Right cardiac atrium (tissue), 5 donors: ENCODE data around the gene LARP7. TPM values are rescaled to one million over a fixed set of nuclear protein-coding genes. Genes with fewer than 3 reads are reported as not detected.
"Not testable (repeated sequence)": the region's sequence is repeated elsewhere in the genome, so short reads cannot be mapped to it uniquely, and the experiment has no call there.

Experiments used
- ATAC-seq, 2 donors: fragments of 200-7000 bp; cut with Tn5 transposase; one replicate each; pipeline versions ENCODE4 v1.8.0 to v1.9.1; 2020; ENCODE audit warnings: moderate library complexity in 2 of 2, mild to moderate bottlenecking in 1 of 2
- DNase-seq, 3 donors: peaks; one replicate each; pipeline ENCODE4 v3.0.0-alpha.2; 2020
- H3K27ac ChIP-seq: one replicate; pipeline ENCODE4 v1.5.1; 2013; ENCODE audit warnings: mild to moderate bottlenecking, low read length, control low read depth, moderate library complexity
- H3K27me3 ChIP-seq: one replicate; pipeline ENCODE4 v1.6.1; 2013; ENCODE audit not compliant: control insufficient read depth, insufficient read depth
- H3K4me1 ChIP-seq: one replicate; pipeline ENCODE4 v1.6.1; 2013; ENCODE audit warnings: low read length; ENCODE audit not compliant: control insufficient read depth, insufficient read depth
- H3K4me3 ChIP-seq: one replicate; pipeline ENCODE4 v1.5.1; 2013; ENCODE audit warnings: low read length, control low read depth
- H3K9me3 ChIP-seq: one replicate; pipeline ENCODE4 v1.6.1; 2013; ENCODE audit warnings: low read length; ENCODE audit not compliant: control insufficient read depth
- whole genome bisulfite sequencing: extraction: QIAGEN DNeasy Blood & Tissue Kit; methylation state at CpG from one replicate; pipeline ENCODE4 v1.1.7; 2013; 5-methylcytosine and 5-hydroxymethylcytosine counted together
- intact Hi-C, 4 donors: fragments of 100-400 bp; cut with DNase I; formaldehyde crosslinking; loops; one replicate each; pipeline versions ENCODE4 v1.11.0 to v1.14.0; 2022 to 2023
- long read RNA-seq, 4 donors: library from polyadenylated mRNA; unstranded; transcript quantifications; one replicate each; pipeline ENCODE4 v2.0.0, GENCODE V29; 2020 to 2021
- polyA plus RNA-seq: library from polyadenylated mRNA; stranded (reverse); fragments of 200-250 nt; gene quantifications from one replicate; pipeline ENCODE4 v1.2.3, GENCODE V29; 2013
- total RNA-seq, 4 donors: library from RNA; stranded (reverse); fragmentation: NEBNext Ultra II Directional; extraction: Animal tissue kit (Norgen Biotek cat#: 25700); gene quantifications; one replicate each; pipeline ENCODE4 v1.2.1, GENCODE V29; 2021
- donor health status: healthy with polysubstance abuse.
- donor health status: DM: no; HTN: yes; CAD: no.
- donor health status: DM: no; HTN: no; CAD: no.
- donor health status: DM: no; HTN: yes; CAD: no; lungs with severe emphysema.
- donor health status: DM: yes; HTN: yes; CAD: no.

Gene LARP7
- total RNA-seq (10 to 100 TPM; 46.4 to 54.8 (median 49.5) TPM), polyA plus RNA-seq (57.4 TPM)
- long read RNA-seq, donor 1, transcript LARP7-201 (13 exons, 2,164 nt): minor isoform, 17 of 83 reads
- long read RNA-seq, donor 1, transcript LARP7-202 (13 exons, 2,286 nt): major isoform, 22 of 83 reads
- long read RNA-seq, donor 1, partial matches to known transcripts: 33 of 83 reads
- long read RNA-seq, donor 1, other reads (novel, unspliced or antisense): 10 of 83 reads
- long read RNA-seq, donor 2, transcript LARP7-202 (13 exons, 2,286 nt): major isoform, 12 of 29 reads
- long read RNA-seq, donor 2, transcript LARP7-201 (13 exons, 2,164 nt): minor isoform, 8 of 29 reads
- long read RNA-seq, donor 2, partial matches to known transcripts: 2 of 29 reads
- long read RNA-seq, donor 2, other reads (novel, unspliced or antisense): 6 of 29 reads
- long read RNA-seq, donor 3, partial matches to known transcripts: 7 of 16 reads
- long read RNA-seq, donor 3, other reads (novel, unspliced or antisense): 5 of 16 reads
- long read RNA-seq, donor 4, transcript LARP7-201 (13 exons, 2,164 nt): minor isoform, 13 of 39 reads
- long read RNA-seq, donor 4, transcript LARP7-202 (13 exons, 2,286 nt): major isoform, 17 of 39 reads
- long read RNA-seq, donor 4, partial matches to known transcripts: 1 of 39 reads
- long read RNA-seq, donor 4, other reads (novel, unspliced or antisense): 6 of 39 reads

- WGBS: under 1% methylated on average over 66 of the region's 66 CpGs
- Histone ChIP-seq H3K27me3 (no peaks in the 10 kb centered on the region), H3K9me3 (no peaks in the 10 kb centered on the region), H3K4me1 (no peaks in the 10 kb centered on the region), H3K27ac (peak within 1 kb of the TSS; percentile 96), H3K4me3 (peak within 1 kb of the TSS; percentile 91)
- DNase-seq (peak; percentile 99), ATAC-seq (peak; percentile 98 to 99)
- intact Hi-C loops: loop anchor here in 2 of 4 donors (5.0 to 10.0 kb wide), 2 partner anchors 125 to 308 kb away; no protein-coding TSS in a partner anchor
Measured at GRCh38 chr4:112636688-112637551, at the start of gene LARP7, which contains the start of gene ZGRF1. TSS of gene LARP7 (plus strand) at chr4:112637143. CDS start at chr4:112644670, 7,527 bp downstream. TSS of gene ZGRF1 (minus strand) at chr4:112636909. CDS start at chr4:112633176, 3,733 bp downstream.

- intact Hi-C loops: no loop called here
- Histone ChIP-seq H3K4me3 (no peak overlapping the region), H3K27me3 (no peaks in the 10 kb centered on the region), H3K4me1 (no peaks in the 10 kb centered on the region), H3K27ac (no peak overlapping the region), H3K9me3 (no peaks in the 10 kb centered on the region)
- DNase-seq: no peak
- ATAC-seq: no peak
Measured at GRCh38 chr4:112589206-112589605, 47.7 kb upstream of the LARP7 start.

GRCh38 chr4:112591593-112591992 lies 45.4 kb upstream of the LARP7 start:
- intact Hi-C loops: no loop called here
- Histone ChIP-seq H3K9me3 (no peaks in the 10 kb centered on the region), H3K27ac (no peak overlapping the region), H3K27me3 (no peaks in the 10 kb centered on the region), H3K4me3 (no peak overlapping the region), H3K4me1 (no peaks in the 10 kb centered on the region)
- DNase-seq: no peak
- no peak for ATAC-seq
- WGBS: 34% methylated on average over 1 of the region's 1 CpG

GRCh38 chr4:112592717-112593116 lies 44.2 kb upstream of the LARP7 start:
- Histone ChIP-seq H3K9me3 (no peaks in the 10 kb centered on the region), H3K27me3 (no peaks in the 10 kb centered on the region), H3K4me1 (no peaks in the 10 kb centered on the region), H3K4me3 (no peak overlapping the region), H3K27ac (no peak overlapping the region)
- ATAC-seq (no peak), DNase-seq (no peak)
- intact Hi-C loops: no loop called here

- Histone ChIP-seq H3K9me3 (no peaks in the 10 kb centered on the region), H3K4me1 (no peaks in the 10 kb centered on the region), H3K27me3 (no peaks in the 10 kb centered on the region), H3K27ac (no peak overlapping the region), H3K4me3 (no peak overlapping the region)
- intact Hi-C loops: no loop called here
- ATAC-seq (no peak), DNase-seq (no peak)
- 97% methylated on average over 5 of the region's 5 CpGs for WGBS
Measured at GRCh38 chr4:112593438-112594133, 43.4 kb upstream of the LARP7 start.

- Histone ChIP-seq H3K4me3 (no peak overlapping the region), H3K27me3 (no peaks in the 10 kb centered on the region), H3K9me3 (no peaks in the 10 kb centered on the region), H3K27ac (no peak overlapping the region), H3K4me1 (no peaks in the 10 kb centered on the region)
- DNase-seq (no peak), ATAC-seq (no peak)
- intact Hi-C loops: no loop called here
- WGBS: 95% methylated on average over 1 of the region's 1 CpG
Measured at GRCh38 chr4:112594993-112595392, 42.0 kb upstream of the LARP7 start.

- DNase-seq: no peak
- no peak overlapping the region for H3K27ac ChIP-seq
- no peak overlapping the region for H3K4me3 ChIP-seq
- H3K4me1 ChIP-seq: no peaks in the 10 kb centered on the region
- intact Hi-C loops: loop anchor here in 3 of 4 donors (2.0 to 5.0 kb wide), 3 partner anchors 272 to 278 kb away; no protein-coding TSS in a partner anchor
- H3K27me3 ChIP-seq: no peaks in the 10 kb centered on the region
- peak; percentile 71 to 72 for ATAC-seq
- no peaks in the 10 kb centered on the region for H3K9me3 ChIP-seq
Measured at GRCh38 chr4:112604589-112604988, 32.4 kb upstream of the LARP7 start.

GRCh38 chr4:112612814-112613213 lies 24.1 kb upstream of the LARP7 start:
- 85% methylated on average over 2 of the region's 2 CpGs for WGBS
- H3K27ac ChIP-seq, H3K27me3 ChIP-seq: not testable (repeated sequence)

GRCh38 chr4:112616984-112617383 lies 20.0 kb upstream of the LARP7 start:
- Histone ChIP-seq H3K4me1 (no peaks in the 10 kb centered on the region), H3K27me3 (no peaks in the 10 kb centered on the region), H3K4me3 (no peak overlapping the region), H3K9me3 (no peaks in the 10 kb centered on the region), H3K27ac (no peak overlapping the region)
- intact Hi-C loops: no loop called here
- no peak for DNase-seq
- WGBS: 96% methylated on average over 2 of the region's 2 CpGs
- no peak for ATAC-seq

More at GRCh38 chr4:112612814-112613213, 24.1 kb upstream of the LARP7 start:
- H3K4me3 ChIP-seq, DNase-seq, H3K4me1 ChIP-seq, intact Hi-C loops, ATAC-seq, H3K9me3 ChIP-seq: not testable (repeated sequence)

GRCh38 chr4:112626228-112626627 lies 10.7 kb upstream of the LARP7 start:
- ATAC-seq: no peak

More at GRCh38 chr4:112626228-112626627, 10.7 kb upstream of the LARP7 start:
- Histone ChIP-seq H3K27ac (no peak overlapping the region), H3K4me3 (no peak overlapping the region), H3K4me1 (no peaks in the 10 kb centered on the region), H3K9me3 (no peaks in the 10 kb centered on the region), H3K27me3 (no peaks in the 10 kb centered on the region)
- 84% methylated on average over 4 of the region's 4 CpGs for WGBS
- no peak for DNase-seq
- intact Hi-C loops: no loop called here
